K562 (cell line): ENCODE results near the gene TAL1. TPM values are rescaled to one million over a fixed set of nuclear protein-coding genes. Genes with fewer than 3 reads are reported as not detected.

Experiments
- CSDE1 ChIP-seq, 2 experiments: fragments of 450-650 bp; IDR thresholded peaks; 2 replicates each; pipeline ENCODE4 v1.6.1; 2016; ENCODE audit warnings: mild to moderate bottlenecking in 1 of 2
- FOXJ3 ChIP-seq: sonication (generic); formaldehyde crosslinking; IDR thresholded peaks from 2 replicates; pipeline ENCODE4 v1.4.0; 2020; ENCODE audit warnings: mild to moderate bottlenecking, missing genetic modification reagents
- FOXO4 ChIP-seq: fragments of 450-650 bp; formaldehyde crosslinking; IDR thresholded peaks from 2 replicates; pipeline ENCODE4 v1.4.0; 2020; ENCODE audit warnings: mild to moderate bottlenecking, moderate library complexity
- HNRNPL ChIP-seq: fragments of 200-400 bp; formaldehyde crosslinking; IDR thresholded peaks from 2 replicates; pipeline ENCODE4 v1.6.1; 2017; ENCODE audit warnings: low read depth, mild to moderate bottlenecking, low read length
- MAFK ChIP-seq: IDR thresholded peaks from 2 replicates; pipeline ENCODE4 v1.6.1; 2011; ENCODE audit warnings: low read length, improper control_type of control experiment
- PCBP1 ChIP-seq: fragments of 200-400 bp; formaldehyde crosslinking; IDR thresholded peaks from 2 replicates; pipeline ENCODE4 v1.6.1; 2018; ENCODE audit warnings: mild to moderate bottlenecking, low read depth, low read length; ENCODE audit not compliant: poor library complexity, severe bottlenecking
- RBFOX2 ChIP-seq: fragments of 200-400 bp; formaldehyde crosslinking; IDR thresholded peaks from 2 replicates; pipeline ENCODE4 v1.6.1; 2017; ENCODE audit warnings: low read depth, mild to moderate bottlenecking, low read length, moderate library complexity
- RBM39 ChIP-seq: fragments of 200-400 bp; formaldehyde crosslinking; optimal IDR thresholded peaks from 2 replicates; pipeline ENCODE3; 2018; ENCODE audit warnings: low read depth, low read length
- REST ChIP-seq, 2 experiments: fragments of 450-650 bp; formaldehyde crosslinking in 1 of 2; IDR thresholded peaks; 2 replicates each; pipeline versions ENCODE4 v1.4.0 to v1.6.1; 2014 to 2020; ENCODE audit warnings: mild to moderate bottlenecking in 2 of 2, borderline replicate concordance in 1 of 2, low read depth in 1 of 2
- SAFB ChIP-seq: fragments of 200-400 bp; formaldehyde crosslinking; IDR thresholded peaks from 2 replicates; pipeline ENCODE4 v1.6.1; 2017; ENCODE audit warnings: low read depth, low read length, borderline replicate concordance
- SIN3A ChIP-seq, 2 experiments: fragments of 150-350 bp in 1 of 2; IDR thresholded peaks; 2 replicates each; pipeline ENCODE4 v1.6.1; 2011 to 2016; ENCODE audit warnings: borderline replicate concordance in 2 of 2, low read depth in 2 of 2, low read length in 2 of 2, mild to moderate bottlenecking in 2 of 2, moderate library complexity in 2 of 2; ENCODE audit not compliant: control insufficient read depth in 1 of 2
- THRB ChIP-seq: fragments of 450-650 bp; formaldehyde crosslinking; conservative IDR thresholded peaks from 2 replicates; pipeline ENCODE4 v1.4.0; 2022; ENCODE audit warnings: mild to moderate bottlenecking, missing genetic modification characterization
- TRIM28 ChIP-seq: fragments of 450-650 bp; IDR thresholded peaks from 2 replicates; pipeline ENCODE4 v1.6.1; 2017
- ZFP30 ChIP-seq: fragments of 250-450 bp; sonication (Bioruptor Pico); IDR thresholded peaks from 2 replicates; pipeline ENCODE4 v1.8.0; 2022; ENCODE audit warnings: moderate library complexity, mild to moderate bottlenecking, inconsistent platforms, borderline replicate concordance
- polyA plus RNA-seq, 8 experiments: library from polyadenylated mRNA; depleted of rRNA in 4 of 8; stranded (reverse) in 5 of 8; unstranded in 3 of 8; fragments of >200 nt; fragmentation: Nextera tagmentation in 2 of 8; fragmentation: Illumina TruSeq in 1 of 8; extraction: Ambion mirVana in 2 of 8; extraction: Trizol in 1 of 8; gene quantifications; 2 replicates each; pipeline versions ENCODE4 v1.2.1 to v1.2.3, GENCODE V29; 2011 to 2014; ENCODE audit warnings: inconsistent platforms in 1 of 8, missing spikeins in 1 of 8
- total RNA-seq, 7 experiments: library from RNA; depleted of rRNA in 6 of 7; stranded (reverse); fragments of >200 nt in 6 of 7; fragmentation: Illumina TruSeq in 2 of 7; extraction: Trizol in 2 of 7; gene quantifications; 2 replicates each; pipeline versions ENCODE4 v1.2.1 to v1.2.3, GENCODE V29; 2011 to 2021; ENCODE audit warnings: low replicate concordance in 1 of 7

TAL1 gene
- total and polyA plus RNA-seq, 9 of the 15 experiments (the other 6 are each of a cell fraction or from before 2014, with no cell fraction given), result 18.5 to 106 (median 59.7) TPM

DNA sequence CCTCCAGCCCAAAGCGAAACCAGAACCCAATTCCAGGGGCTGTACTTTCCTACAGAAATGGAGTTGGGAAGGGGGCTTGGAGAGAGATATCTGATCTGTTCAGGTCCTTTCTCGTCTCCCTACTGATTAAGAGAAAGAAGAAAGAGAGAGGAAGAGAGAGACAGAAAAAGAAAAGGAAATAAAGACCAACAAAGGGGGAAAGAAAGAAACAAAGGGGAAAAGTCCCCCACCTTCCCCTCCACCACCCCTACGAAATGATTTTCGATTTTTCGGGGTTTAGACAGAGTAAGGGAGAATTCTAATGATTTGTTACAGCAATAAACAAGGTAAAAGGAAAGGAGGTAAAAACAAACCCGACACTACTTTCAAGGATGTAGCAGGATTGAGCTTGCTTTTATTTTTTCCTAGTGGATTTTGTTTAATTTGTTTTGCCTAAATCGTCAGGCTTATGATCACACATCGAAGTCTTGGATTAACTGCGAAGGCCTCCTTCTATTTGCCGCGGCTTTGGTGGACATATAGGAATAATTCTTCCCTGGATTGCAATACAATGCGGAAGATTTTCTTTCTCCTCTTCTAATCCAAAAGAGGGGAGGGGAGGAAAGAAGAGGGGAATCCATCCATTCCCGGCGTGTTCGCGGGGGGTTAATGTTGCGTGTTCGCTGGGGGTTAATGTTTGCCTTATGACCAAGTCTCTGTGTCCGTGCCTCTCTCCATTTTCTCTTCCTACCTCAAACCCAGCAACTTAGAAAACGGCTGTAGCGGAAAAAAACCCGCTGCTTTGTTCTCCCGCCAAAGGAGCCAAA lies 1.9 kb downstream of the TAL1 start (continued):
- TF ChIP-seq REST (IDR thresholded peaks at IDR 0.05; ENCODE audit: borderline replicate concordance), result no peak
- no peak for TF ChIP-seq REST (CRISPR knock-in tag; IDR thresholded peaks at IDR 0.05; ENCODE audit: low read depth)
- TF ChIP-seq FOXJ3 (CRISPR knock-in tag), result no peak
- TF ChIP-seq PCBP1, result no peak
- no peak for TF ChIP-seq ZFP30
- TF ChIP-seq THRB (CRISPR knock-in tag), result 0 out of 2 replicates have a peak, but pooled peaks have one; percentile 7
- no peak for TF ChIP-seq HNRNPL
- TF ChIP-seq FOXO4 (CRISPR knock-in tag), result no peak
- no peak for TF ChIP-seq MAFK
- no peak for TF ChIP-seq SAFB
- no peak for TF ChIP-seq TRIM28
- peak; percentile 12 for TF ChIP-seq RBM39
- TF ChIP-seq SIN3A (IDR thresholded peaks at IDR 0.05; ENCODE audit: borderline replicate concordance in 2 of 2, control insufficient read depth in 1 of 2, low read depth in 2 of 2, low read length in 2 of 2), result 0 out of 4 replicates have a peak, but pooled peaks of 1 of the 2 experiments have one; percentile 23
- 0 out of 4 replicates have a peak, but pooled peaks of 1 of the 2 experiments have one; percentile 47 for TF ChIP-seq CSDE1 (IDR thresholded peaks at IDR 0.05)
- no peak for TF ChIP-seq RBFOX2
